ENCODE data around the gene DPP6.

Gene DPP6

GRCh38 chr7:154679379-154680053 is 627.3 kb downstream of the DPP6 start:
- no peak for DNase-seq

GRCh38 chr7:154680894-154681659 is 628.9 kb downstream of the DPP6 start:
- DNase-seq = no peak

GRCh38 chr7:154682003-154682402 is 629.8 kb downstream of the DPP6 start:
- DNase-seq = no peak

- no peak for DNase-seq
Measured at GRCh38 chr7:154684666-154685563, 632.7 kb downstream of the DPP6 start.

- DNase-seq = no peak
Measured at GRCh38 chr7:154685564-154685901, 633.3 kb downstream of the DPP6 start.

- no peak for DNase-seq
Measured at GRCh38 chr7:154686305-154686704, 634.1 kb downstream of the DPP6 start.

GRCh38 chr7:154688952-154689351 is 636.8 kb downstream of the DPP6 start:
- no peak for DNase-seq

GRCh38 chr7:154690411-154690810 is 638.2 kb downstream of the DPP6 start:
- DNase-seq = no peak

- no peak for DNase-seq
Measured at GRCh38 chr7:154693661-154694060, 641.5 kb downstream of the DPP6 start.

- DNase-seq = no peak
Measured at GRCh38 chr7:154695836-154696235, 643.6 kb downstream of the DPP6 start.

- no peak for DNase-seq
Measured at GRCh38 chr7:154696556-154696955, 644.4 kb downstream of the DPP6 start.

GRCh38 chr7:154698726-154699291 is 646.6 kb downstream of the DPP6 start:
- DNase-seq = no peak

GRCh38 chr7:154699417-154699816 is 647.2 kb downstream of the DPP6 start:
- no peak for DNase-seq

- no peak for DNase-seq
Measured at GRCh38 chr7:154709840-154710520, 657.8 kb downstream of the DPP6 start.

- no peak for DNase-seq
Measured at GRCh38 chr7:154720016-154720415, 667.8 kb downstream of the DPP6 start.

- DNase-seq = no peak
Measured at GRCh38 chr7:154721086-154721485, 668.9 kb downstream of the DPP6 start.

- DNase-seq = no peak
Measured at GRCh38 chr7:154726368-154726767, 674.2 kb downstream of the DPP6 start.

- no peak for DNase-seq
Measured at GRCh38 chr7:154729056-154729455, 676.9 kb downstream of the DPP6 start.

- DNase-seq = no peak
Measured at GRCh38 chr7:154735766-154736165, 683.6 kb downstream of the DPP6 start.

GRCh38 chr7:154736389-154736788 is 684.2 kb downstream of the DPP6 start:
- no peak for DNase-seq

- no peak for DNase-seq
Measured at GRCh38 chr7:154738216-154738615, 686.0 kb downstream of the DPP6 start.

- no peak for DNase-seq
Measured at GRCh38 chr7:154741131-154741530, 688.9 kb downstream of the DPP6 start.

- DNase-seq = no peak
Measured at GRCh38 chr7:154743206-154743605, 691.0 kb downstream of the DPP6 start.
